HG03520 (cell line): Measurements from ENCODE around the gene B4GAT1.
"Not testable (repeated sequence)": the region's sequence is repeated elsewhere in the genome, so short reads cannot be mapped to it uniquely, and the experiment has no call there.

Experiments
- ATAC-seq: cut with Tn5 transposase; IDR thresholded peaks from one replicate; pipeline ENCODE4 v1.9.1; 2021; ENCODE audit warnings: mild to moderate bottlenecking, moderate library complexity; ENCODE audit not compliant: unreplicated experiment

B4GAT1 gene

GRCh38 chr11:66347425-66348276 lies at the start of gene B4GAT1:
TSS of gene B4GAT1 (minus strand) at chr11:66347629. CDS start at chr11:66347545, 84 bp downstream.
- no peak for ATAC-seq

DNA sequence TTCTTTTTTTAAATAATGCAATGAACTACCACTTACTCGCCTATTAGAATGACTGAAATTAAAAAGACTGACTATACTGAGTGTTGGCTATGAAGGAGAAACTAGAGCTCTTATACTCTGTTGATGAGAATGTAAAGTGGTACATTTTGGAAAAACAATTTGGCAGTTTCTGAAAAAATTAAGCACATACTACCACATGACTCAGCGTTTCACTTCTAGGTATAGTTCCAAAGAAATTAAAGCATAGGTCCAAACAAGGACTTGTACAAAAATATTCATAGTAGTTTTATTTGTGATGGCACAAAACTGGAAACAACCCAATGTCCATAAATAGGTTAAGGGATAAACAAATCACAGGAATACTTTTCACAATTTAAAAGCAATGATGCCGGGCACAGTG lies 46.5 kb upstream of the B4GAT1 start:
- ATAC-seq, result no peak

- no peak for ATAC-seq
Measured at GRCh38 chr11:66391322-66391721, 43.9 kb upstream of the B4GAT1 start.

DNA sequence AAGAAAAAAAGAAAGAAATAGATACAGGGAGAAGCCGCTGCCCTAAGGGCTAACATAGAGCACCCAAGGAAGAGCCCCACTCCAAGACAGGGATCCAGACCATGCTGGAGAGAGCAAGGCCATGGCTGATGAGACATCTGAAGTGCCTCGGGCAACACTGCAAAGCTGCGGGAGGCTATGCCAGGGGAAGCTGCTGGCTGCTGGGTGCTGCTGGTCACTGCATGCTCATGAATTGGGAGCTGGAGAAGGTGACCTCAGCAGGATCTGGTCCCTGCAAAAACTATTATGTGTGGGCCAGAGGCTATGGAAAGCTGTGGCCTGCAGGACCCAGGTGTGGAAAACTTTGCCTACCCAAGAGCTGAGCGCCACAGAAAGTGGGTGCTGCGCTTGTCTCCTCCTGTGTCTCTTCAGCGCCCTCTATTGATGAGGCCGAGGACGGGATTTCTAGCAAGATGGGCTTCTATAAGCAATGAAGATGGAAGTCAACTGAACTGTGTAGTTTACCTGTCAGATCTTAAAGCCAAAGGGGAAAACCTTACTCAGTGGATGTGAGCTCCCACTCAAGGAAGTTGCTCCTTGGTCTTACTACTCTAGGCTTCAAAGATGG lies 41.5 kb upstream of the B4GAT1 start:
- no peak for ATAC-seq

GRCh38 chr11:66386171-66387069 lies 39.0 kb upstream of the B4GAT1 start:
- ATAC-seq, result no peak

DNA sequence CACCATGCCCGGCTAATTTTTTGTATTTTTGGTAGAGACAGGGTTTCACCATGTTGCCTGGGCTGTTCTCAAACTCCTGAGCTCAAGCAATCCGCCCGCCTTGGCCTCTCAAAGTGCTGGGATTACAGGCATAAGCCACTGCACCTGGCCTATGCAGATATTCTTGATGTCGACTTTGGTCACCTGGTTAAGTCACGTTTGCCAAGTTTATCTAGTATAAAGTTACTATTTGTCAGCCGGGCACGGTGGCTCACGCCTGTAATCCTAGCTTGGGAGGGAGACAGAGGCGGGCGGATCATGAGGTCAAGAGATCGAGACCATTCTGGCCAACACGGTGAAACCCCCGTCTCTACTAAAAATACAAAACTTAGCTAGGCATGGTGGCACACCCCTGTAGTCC lies 36.9 kb upstream of the B4GAT1 start:
- not testable (repeated sequence) for ATAC-seq

DNA sequence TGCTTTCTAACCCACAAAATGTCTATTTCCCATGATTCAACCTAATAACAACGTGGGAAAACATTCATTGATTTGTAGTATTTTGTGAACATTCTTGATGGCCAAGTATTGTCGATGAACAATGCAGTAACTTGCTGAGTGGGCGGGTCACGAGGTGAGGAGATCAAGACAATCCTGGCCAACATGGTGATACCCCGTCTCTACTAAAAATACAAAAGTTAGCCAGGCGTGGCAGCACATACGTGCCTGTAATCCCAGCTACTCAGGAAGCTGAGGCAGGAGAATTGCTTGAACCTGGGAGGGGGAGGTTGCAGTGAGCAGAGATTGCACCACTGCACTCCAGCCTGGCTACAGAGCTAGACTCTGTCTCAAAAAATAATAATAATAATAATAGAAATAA lies 32.8 kb upstream of the B4GAT1 start:
- not testable (repeated sequence) for ATAC-seq

DNA sequence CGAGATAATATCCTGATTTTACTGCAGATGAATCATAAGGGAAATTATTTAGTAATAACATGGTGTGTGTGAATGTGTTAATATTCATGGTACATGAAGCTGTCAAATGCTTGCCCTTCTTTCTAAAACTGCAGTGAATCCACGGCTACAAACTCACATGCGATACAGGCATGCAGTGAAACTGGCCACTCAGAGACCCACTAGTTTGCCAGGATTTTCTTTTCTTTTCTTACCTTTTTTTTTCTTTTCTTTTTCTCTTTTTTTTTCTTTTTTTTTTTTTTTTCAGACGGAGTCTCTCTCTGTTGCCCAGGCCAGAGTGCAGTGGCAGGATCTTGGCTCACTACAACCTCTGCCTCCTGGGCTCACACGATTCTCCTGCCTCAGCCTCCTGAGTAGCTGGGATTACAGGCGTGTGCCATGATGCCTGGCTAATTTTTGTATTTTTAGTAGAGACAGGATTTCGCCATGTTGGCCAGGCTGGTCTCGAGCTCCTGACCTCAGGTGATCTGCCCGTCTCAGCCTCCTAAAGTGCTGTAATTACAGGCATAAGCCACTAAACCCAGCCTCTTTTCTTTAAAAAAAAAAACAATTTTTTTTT lies 26.4 kb upstream of the B4GAT1 start:
- ATAC-seq, result not testable (repeated sequence)

- no peak for ATAC-seq
Measured at GRCh38 chr11:66373265-66373664, 25.8 kb upstream of the B4GAT1 start.

- ATAC-seq, result peak; percentile 50
Measured at GRCh38 chr11:66371627-66372415, 24.4 kb upstream of the B4GAT1 start, which contains the start of gene SLC29A2. TSS of gene SLC29A2 (minus strand) at chr11:66371760. CDS start at chr11:66371591, 169 bp downstream.

DNA sequence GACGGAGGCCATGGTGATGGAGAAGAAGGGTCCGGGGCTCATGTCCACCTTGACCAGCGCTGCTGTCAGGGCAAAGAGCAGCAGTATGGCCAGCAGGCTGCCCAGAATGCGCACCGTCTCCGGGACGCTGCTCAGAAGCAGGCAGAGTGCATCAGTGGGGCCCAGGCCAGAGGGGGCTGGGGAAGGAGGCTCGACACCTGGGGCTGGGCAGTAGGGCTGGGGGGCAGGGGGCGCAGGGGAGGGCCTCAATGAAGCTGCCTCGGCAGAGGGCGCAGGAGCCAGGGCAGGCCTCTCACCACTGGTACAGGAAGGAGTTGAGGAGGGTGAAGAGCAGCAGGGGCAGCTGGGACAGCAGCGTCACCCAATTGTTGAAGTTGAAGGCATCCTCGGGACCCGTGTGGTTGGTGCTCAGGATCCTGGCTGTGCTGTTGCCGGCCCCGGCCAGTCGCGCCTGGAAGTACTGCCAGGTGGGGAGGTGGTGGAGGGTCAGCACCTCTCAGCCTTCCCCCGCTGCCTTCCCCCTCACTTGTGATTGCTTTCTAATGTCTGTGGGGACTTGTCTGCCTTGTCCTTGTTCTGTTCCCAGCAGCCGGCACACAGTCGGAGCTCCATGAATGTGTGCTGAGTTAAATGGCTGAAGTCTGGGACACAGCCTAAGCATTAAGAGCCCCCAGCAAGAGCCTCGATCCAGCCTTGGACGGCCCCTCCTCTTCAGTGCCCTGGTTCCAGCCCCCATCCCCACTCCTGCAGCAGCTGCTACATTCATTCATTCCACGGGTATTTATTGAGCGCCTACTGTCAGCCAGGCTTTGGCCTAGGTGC lies 21.9 kb upstream of the B4GAT1 start:
- ATAC-seq, result no peak

DNA sequence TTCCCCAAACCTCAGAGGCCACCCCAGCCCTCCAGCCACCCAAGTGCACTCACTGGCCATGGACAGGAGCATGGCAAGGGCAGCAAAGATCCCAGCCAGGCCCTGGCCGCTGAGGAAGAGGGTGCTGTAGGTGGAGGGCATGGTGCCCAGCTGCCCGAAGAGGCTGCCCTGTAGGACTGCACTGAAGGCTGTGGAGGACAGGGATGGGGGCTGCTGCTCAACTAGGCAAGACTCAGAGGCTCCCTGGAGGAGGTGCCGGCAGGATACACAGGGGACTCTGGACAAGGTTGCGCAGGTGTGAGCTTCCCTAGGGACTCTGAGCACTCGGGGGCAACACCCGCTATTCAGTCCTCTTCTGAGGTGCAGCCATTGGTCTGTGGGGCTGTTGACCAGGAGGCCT lies 21.1 kb upstream of the B4GAT1 start:
- ATAC-seq, result no peak

DNA sequence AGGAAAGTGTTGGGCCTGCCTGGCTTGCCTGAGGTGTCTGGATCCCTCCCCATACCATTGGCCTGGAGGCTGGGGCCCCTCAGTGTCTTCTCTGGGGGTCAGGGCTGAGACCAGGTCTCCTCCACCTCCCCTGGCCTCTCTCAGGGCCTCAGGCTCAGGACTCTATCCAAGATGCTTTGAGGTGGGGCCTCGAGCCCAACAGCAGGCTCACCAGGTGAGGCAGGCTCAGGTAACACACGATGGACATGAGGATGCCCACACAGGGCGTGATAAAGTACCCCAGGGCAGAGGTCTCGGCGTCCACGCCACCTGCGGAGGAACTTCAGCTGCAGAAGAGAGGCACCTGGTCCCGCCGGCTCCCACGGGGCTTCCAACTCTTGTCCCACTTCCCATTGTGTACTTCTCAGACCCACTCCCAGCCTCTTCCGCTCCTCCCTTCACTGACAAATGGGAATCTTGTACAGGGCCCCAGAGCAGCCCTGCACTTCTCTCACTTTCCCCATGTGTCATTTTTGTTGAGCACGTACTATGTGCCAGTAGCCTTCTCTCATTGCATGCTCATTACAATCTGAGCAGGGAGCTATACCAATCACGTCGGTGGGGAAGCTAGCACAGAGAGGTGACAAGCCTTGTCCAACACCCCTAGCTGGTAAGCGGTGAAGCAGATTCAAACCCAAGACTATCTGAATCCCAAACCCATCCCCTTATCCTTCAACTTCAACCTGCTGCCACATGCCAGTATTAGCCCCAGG lies 20.3 kb upstream of the B4GAT1 start:
- no peak for ATAC-seq

- no peak for ATAC-seq
Measured at GRCh38 chr11:66366844-66367477, 19.5 kb upstream of the B4GAT1 start.

DNA sequence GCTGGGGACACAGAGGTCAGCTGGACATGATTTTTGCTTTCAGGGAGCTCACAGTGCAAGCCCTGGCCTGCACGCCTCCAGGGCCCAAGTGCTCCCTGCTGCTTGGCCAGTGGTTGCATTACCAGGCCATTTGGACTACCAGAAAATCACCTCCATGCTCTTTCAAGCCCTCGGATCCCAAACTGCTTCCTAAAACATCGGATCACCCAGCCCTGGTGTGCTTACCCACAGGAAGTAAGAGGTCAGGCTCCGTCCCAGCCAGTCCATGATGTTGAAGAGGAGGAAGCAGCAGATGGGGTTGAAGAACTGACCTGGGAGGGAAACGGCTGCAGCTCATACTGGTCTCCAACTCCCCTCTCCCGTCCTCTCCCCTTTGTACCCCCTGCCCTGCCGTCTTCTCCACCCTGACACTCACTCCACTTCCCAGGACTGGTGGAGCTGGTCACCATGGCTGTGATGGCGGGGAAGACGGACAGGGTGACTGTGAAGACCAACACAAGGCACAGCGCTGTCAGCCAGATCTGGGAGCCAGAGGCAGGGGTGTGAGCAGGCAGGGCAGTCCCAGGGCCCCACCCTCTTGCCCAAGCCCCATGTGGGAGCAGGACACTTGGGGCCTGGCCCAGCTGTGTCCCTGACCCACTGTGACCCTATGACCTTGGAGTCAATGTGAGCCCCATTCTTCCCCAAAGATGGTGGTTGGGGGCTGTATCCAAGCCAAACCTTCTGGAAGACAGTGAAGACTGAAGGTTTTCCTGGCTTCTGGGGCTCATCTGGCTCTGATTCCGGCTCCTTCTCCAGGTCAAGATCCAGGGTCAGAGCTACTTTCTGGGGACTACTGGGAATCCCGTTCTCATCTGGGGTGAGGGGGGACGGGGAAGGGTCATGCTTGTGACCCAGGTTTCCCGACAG lies 18.5 kb upstream of the B4GAT1 start:
- ATAC-seq, result no peak

- no peak for ATAC-seq
Measured at GRCh38 chr11:66365166-66365565, 17.7 kb upstream of the B4GAT1 start.
